ENCODE data around the gene TBX6.

DNA sequence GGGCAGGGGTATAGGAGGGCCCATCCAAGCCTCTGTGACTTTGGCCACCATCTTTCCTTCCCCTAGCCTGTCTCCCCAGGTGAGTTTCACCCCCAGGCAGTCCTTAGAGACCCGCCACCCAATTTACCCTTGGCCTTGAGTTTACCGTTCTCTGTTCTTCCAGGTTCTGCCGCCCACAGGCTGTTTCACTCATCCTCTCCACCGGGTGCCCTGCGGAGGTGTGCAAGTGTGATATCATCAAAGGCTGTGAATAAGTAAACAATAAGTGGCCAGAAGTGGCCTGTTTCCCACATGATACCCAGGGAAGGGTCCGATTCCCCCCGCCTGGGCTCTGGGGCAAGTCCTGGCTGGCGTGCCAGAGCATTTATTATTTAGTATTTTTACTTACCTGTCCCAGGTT lies 45.5 kb downstream of the TBX6 start:
- TF ChIP-seq, protein P1, sequence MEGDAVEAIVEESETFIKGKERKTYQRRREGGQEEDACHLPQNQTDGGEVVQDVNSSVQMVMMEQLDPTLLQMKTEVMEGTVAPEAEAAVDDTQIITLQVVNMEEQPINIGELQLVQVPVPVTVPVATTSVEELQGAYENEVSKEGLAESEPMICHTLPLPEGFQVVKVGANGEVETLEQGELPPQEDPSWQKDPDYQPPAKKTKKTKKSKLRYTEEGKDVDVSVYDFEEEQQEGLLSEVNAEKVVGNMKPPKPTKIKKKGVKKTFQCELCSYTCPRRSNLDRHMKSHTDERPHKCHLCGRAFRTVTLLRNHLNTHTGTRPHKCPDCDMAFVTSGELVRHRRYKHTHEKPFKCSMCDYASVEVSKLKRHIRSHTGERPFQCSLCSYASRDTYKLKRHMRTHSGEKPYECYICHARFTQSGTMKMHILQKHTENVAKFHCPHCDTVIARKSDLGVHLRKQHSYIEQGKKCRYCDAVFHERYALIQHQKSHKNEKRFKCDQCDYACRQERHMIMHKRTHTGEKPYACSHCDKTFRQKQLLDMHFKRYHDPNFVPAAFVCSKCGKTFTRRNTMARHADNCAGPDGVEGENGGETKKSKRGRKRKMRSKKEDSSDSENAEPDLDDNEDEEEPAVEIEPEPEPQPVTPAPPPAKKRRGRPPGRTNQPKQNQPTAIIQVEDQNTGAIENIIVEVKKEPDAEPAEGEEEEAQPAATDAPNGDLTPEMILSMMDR (IDR thresholded peaks at IDR 0.05; ENCODE audit: low read length): no peak
- TF ChIP-seq EZH2 (IDR thresholded peaks at IDR 0.05; ENCODE audit: borderline replicate concordance, low read length): no peak
